Keratinocyte (primary cell): ENCODE data around the gene SPATA7.

Experiments
- EZH2 ChIP-seq: IDR thresholded peaks from one replicate; pipeline ENCODE4 v1.6.1; 2012; ENCODE audit warnings: inconsistent platforms, mild to moderate bottlenecking, low read length, moderate library complexity
- TF ChIP-seq, protein P1 (sequence below), 3 experiments: IDR thresholded peaks in 1 of 3; conservative IDR thresholded peaks in 1 of 3; optimal IDR thresholded peaks in 1 of 3; 2 replicates in 2 of 3; 3 replicates in 1 of 3; pipeline versions ENCODE3 to v1.5.1; 2011; ENCODE audit warnings: low read length in 3 of 3, mild to moderate bottlenecking in 3 of 3, moderate library complexity in 2 of 3, control low read depth in 1 of 3, inconsistent platforms in 1 of 3; ENCODE audit not compliant: insufficient read depth in 2 of 3; ENCODE audit errors: extremely low read depth in 1 of 3

DNA sequence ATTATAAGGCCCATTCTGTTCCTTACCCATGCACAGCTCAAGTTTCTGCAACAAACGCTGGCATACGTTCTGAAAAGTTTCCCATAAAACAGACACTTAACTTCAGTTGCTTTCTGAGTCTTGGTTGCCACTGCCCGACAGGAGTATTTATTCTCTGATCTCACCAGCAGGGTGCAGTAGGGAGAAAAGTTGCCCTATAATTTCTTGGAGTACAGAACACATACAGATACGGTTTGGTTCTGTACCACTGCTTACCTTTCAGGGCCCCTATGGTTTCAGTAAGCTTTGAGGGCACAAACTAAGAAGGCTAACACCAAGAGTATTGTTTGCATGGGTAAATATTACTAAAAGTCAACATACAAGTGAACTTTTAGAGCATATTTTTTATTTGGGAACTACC lies 77.9 kb downstream of the SPATA7 start:
- TF ChIP-seq, protein P1, sequence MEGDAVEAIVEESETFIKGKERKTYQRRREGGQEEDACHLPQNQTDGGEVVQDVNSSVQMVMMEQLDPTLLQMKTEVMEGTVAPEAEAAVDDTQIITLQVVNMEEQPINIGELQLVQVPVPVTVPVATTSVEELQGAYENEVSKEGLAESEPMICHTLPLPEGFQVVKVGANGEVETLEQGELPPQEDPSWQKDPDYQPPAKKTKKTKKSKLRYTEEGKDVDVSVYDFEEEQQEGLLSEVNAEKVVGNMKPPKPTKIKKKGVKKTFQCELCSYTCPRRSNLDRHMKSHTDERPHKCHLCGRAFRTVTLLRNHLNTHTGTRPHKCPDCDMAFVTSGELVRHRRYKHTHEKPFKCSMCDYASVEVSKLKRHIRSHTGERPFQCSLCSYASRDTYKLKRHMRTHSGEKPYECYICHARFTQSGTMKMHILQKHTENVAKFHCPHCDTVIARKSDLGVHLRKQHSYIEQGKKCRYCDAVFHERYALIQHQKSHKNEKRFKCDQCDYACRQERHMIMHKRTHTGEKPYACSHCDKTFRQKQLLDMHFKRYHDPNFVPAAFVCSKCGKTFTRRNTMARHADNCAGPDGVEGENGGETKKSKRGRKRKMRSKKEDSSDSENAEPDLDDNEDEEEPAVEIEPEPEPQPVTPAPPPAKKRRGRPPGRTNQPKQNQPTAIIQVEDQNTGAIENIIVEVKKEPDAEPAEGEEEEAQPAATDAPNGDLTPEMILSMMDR (optimal IDR thresholded peaks at IDR 0.05 in 1 of 3, IDR thresholded peaks at IDR 0.05 in 1 of 3, conservative IDR thresholded peaks at IDR 0.05 in 1 of 3; ENCODE audit: extremely low read depth in 1 of 3, insufficient read depth in 2 of 3, low read length in 3 of 3): peak; percentile 35 to 54 (median 46)
- TF ChIP-seq EZH2: no peak
